ENCODE results near the gene CCDC92. TPM values are rescaled to one million over a fixed set of nuclear protein-coding genes. Genes with fewer than 3 reads are reported as not detected.

Gene CCDC92
- total RNA-seq, 1 donor from 2014 or later = 38.9 TPM

GRCh38 chr12:123890536-123890902 is 82.1 kb downstream of the CCDC92 start:
- peaks cover 4% of the 10 kb centered on the region for H3K36me3 Mint-ChIP-seq (ENCODE audit: low read depth, unreplicated experiment)
- Histone ChIP-seq H3K27ac (ENCODE audit: low read depth, low read length) (no peak overlapping the region), H3K4me3 (ENCODE audit: insufficient read depth, low read depth, low read length) (no peak overlapping the region), H3K36me3 (ENCODE audit: insufficient read depth, low read length) (no peaks in the 10 kb centered on the region), H3K79me2 (ENCODE audit: insufficient read depth, low read length) (no peaks in the 10 kb centered on the region), H4K20me1 (ENCODE audit: insufficient read depth, low read length) (no peaks in the 10 kb centered on the region), H3K9me3 (ENCODE audit: insufficient read depth, low read depth, low read length) (no peaks in the 10 kb centered on the region), H3K9ac (ENCODE audit: low read length) (no peak overlapping the region), H3K4me1 (ENCODE audit: insufficient read depth, low read length) (peaks cover 3% of the 10 kb centered on the region), H2AFZ (ENCODE audit: low read depth, low read length) (no peak overlapping the region), H3K4me2 (ENCODE audit: low read length) (no peak overlapping the region), H3K27me3 (ENCODE audit: insufficient read depth, low read length) (peaks cover 10% of the 10 kb centered on the region)
- H3K4me1 Mint-ChIP-seq (ENCODE audit: low read depth, unreplicated experiment) = peaks cover 3% of the 10 kb centered on the region
- no peak for DNase-seq (ENCODE audit: low read depth)
- TF ChIP-seq CTCF (IDR thresholded peaks at IDR 0.05; ENCODE audit: insufficient read depth, low read depth, low read length) (no peak), EZH2 (IDR thresholded peaks at IDR 0.05; ENCODE audit: insufficient read depth, low read length) (no peak)
- FAIRE-seq = no peak
- H3K27me3 Mint-ChIP-seq (ENCODE audit: low read depth, unreplicated experiment) = peaks cover 42% of the 10 kb centered on the region
- H3K9me3 Mint-ChIP-seq (ENCODE audit: unreplicated experiment) = peaks cover 8% of the 10 kb centered on the region
- H3K27ac Mint-ChIP-seq (ENCODE audit: unreplicated experiment) = no peak overlapping the region
- H3K4me3 Mint-ChIP-seq (ENCODE audit: unreplicated experiment) = no peak overlapping the region

- H3K27ac ChIP-seq (ENCODE audit: low read depth, low read length) = no peak overlapping the region
- Mint-ChIP-seq H3K4me3 (ENCODE audit: unreplicated experiment) (no peak overlapping the region), H3K36me3 (ENCODE audit: low read depth, unreplicated experiment) (peaks cover 4% of the 10 kb centered on the region), H3K4me1 (ENCODE audit: low read depth, unreplicated experiment) (peaks cover 3% of the 10 kb centered on the region), H3K27ac (ENCODE audit: unreplicated experiment) (no peak overlapping the region), H3K27me3 (ENCODE audit: low read depth, unreplicated experiment) (peaks cover 42% of the 10 kb centered on the region), H3K9me3 (ENCODE audit: unreplicated experiment) (peaks cover 8% of the 10 kb centered on the region)
- TF ChIP-seq CTCF (IDR thresholded peaks at IDR 0.05; ENCODE audit: insufficient read depth, low read depth, low read length) (no peak), EZH2 (IDR thresholded peaks at IDR 0.05; ENCODE audit: insufficient read depth, low read length) (no peak)
- H4K20me1 ChIP-seq (ENCODE audit: insufficient read depth, low read length) = no peaks in the 10 kb centered on the region
- peaks cover 3% of the 10 kb centered on the region for H3K4me1 ChIP-seq (ENCODE audit: insufficient read depth, low read length)
- no peak overlapping the region for H3K4me2 ChIP-seq (ENCODE audit: low read length)
- H3K4me3 ChIP-seq (ENCODE audit: insufficient read depth, low read depth, low read length) = no peak overlapping the region
- H3K27me3 ChIP-seq (ENCODE audit: insufficient read depth, low read length) = peaks cover 10% of the 10 kb centered on the region
- H3K36me3 ChIP-seq (ENCODE audit: insufficient read depth, low read length) = no peaks in the 10 kb centered on the region
- no peaks in the 10 kb centered on the region for H3K79me2 ChIP-seq (ENCODE audit: insufficient read depth, low read length)
- H3K9ac ChIP-seq (ENCODE audit: low read length) = no peak overlapping the region
- FAIRE-seq (no peak), DNase-seq (ENCODE audit: low read depth) (no peak)
- no peak overlapping the region for H2AFZ ChIP-seq (ENCODE audit: low read depth, low read length)
- H3K9me3 ChIP-seq (ENCODE audit: insufficient read depth, low read depth, low read length) = no peaks in the 10 kb centered on the region
Observed at GRCh38 chr12:123889848-123890535, 82.6 kb downstream of the CCDC92 start.

GRCh38 chr12:123888989-123889388 is 83.6 kb downstream of the CCDC92 start:
- H4K20me1 ChIP-seq (ENCODE audit: insufficient read depth, low read length) = no peaks in the 10 kb centered on the region
- no peak for TF ChIP-seq EZH2 (IDR thresholded peaks at IDR 0.05; ENCODE audit: insufficient read depth, low read length)
- no peak for TF ChIP-seq CTCF (IDR thresholded peaks at IDR 0.05; ENCODE audit: insufficient read depth, low read depth, low read length)
- H3K36me3 ChIP-seq (ENCODE audit: insufficient read depth, low read length) = no peaks in the 10 kb centered on the region
- H3K9me3 Mint-ChIP-seq (ENCODE audit: unreplicated experiment) = peaks cover 11% of the 10 kb centered on the region
- no peak overlapping the region for H3K4me3 ChIP-seq (ENCODE audit: insufficient read depth, low read depth, low read length)
- DNase-seq (ENCODE audit: low read depth) (no peak), FAIRE-seq (no peak)
- no peak overlapping the region for H3K4me3 Mint-ChIP-seq (ENCODE audit: unreplicated experiment)
- H3K4me2 ChIP-seq (ENCODE audit: low read length) = no peak overlapping the region
- H3K79me2 ChIP-seq (ENCODE audit: insufficient read depth, low read length) = no peaks in the 10 kb centered on the region
- H3K9me3 ChIP-seq (ENCODE audit: insufficient read depth, low read depth, low read length) = no peaks in the 10 kb centered on the region
- no peak overlapping the region for H3K27ac Mint-ChIP-seq (ENCODE audit: unreplicated experiment)
- peaks cover 4% of the 10 kb centered on the region for H3K36me3 Mint-ChIP-seq (ENCODE audit: low read depth, unreplicated experiment)
- H3K4me1 Mint-ChIP-seq (ENCODE audit: low read depth, unreplicated experiment) = peaks cover 3% of the 10 kb centered on the region
- H3K27me3 Mint-ChIP-seq (ENCODE audit: low read depth, unreplicated experiment) = peaks cover 42% of the 10 kb centered on the region
- H3K4me1 ChIP-seq (ENCODE audit: insufficient read depth, low read length) = peaks cover 3% of the 10 kb centered on the region
- no peak overlapping the region for H2AFZ ChIP-seq (ENCODE audit: low read depth, low read length)
- peaks cover 15% of the 10 kb centered on the region for H3K27me3 ChIP-seq (ENCODE audit: insufficient read depth, low read length)
- H3K27ac ChIP-seq (ENCODE audit: low read depth, low read length) = no peak overlapping the region
- no peak overlapping the region for H3K9ac ChIP-seq (ENCODE audit: low read length)

All from astrocyte (in vitro differentiated cells and primary cell).